Fibroblast of lung (primary cell): ENCODE data around the gene DRD1. TPM values are rescaled to one million over a fixed set of nuclear protein-coding genes. Genes with fewer than 3 reads are reported as not detected.

Source experiments
- DNase-seq, 2 donors: peaks; one replicate each; pipeline versions ENCODE4 v3.0.0 to v3.0.0-alpha.2; 2010; ENCODE audit warnings: low read depth in 2 of 2
- H2AFZ ChIP-seq: 2 replicates; pipeline ENCODE4 v1.5.1; 2012; ENCODE audit warnings: low read length, control low read depth, inconsistent platforms
- H3K27ac ChIP-seq: 2 replicates; pipeline ENCODE4 v1.5.1; 2011; ENCODE audit warnings: low read length, control low read depth; ENCODE audit not compliant: insufficient read depth
- H3K27me3 ChIP-seq: 2 replicates; pipeline ENCODE4 v1.5.1; 2011; ENCODE audit warnings: mild to moderate bottlenecking, low read length; ENCODE audit not compliant: control insufficient read depth, insufficient read depth
- H3K36me3 ChIP-seq: 2 replicates; pipeline ENCODE4 v1.5.1; 2011; ENCODE audit warnings: low read length; ENCODE audit not compliant: control insufficient read depth, insufficient read depth
- H3K4me1 ChIP-seq: 2 replicates; pipeline ENCODE4 v1.5.1; 2011; ENCODE audit warnings: low read length; ENCODE audit not compliant: control insufficient read depth, insufficient read depth; ENCODE audit errors: extremely low read depth
- H3K4me2 ChIP-seq: 2 replicates; pipeline ENCODE4 v1.5.1; 2011; ENCODE audit warnings: low read length, control low read depth; ENCODE audit not compliant: insufficient read depth; ENCODE audit errors: extremely low read depth
- H3K4me3 ChIP-seq, 4 experiments: fragments of 200-600 bp in 1 of 4; sonication (generic) in 1 of 4; replicated peaks in 1 of 4; 2 replicates each; pipeline ENCODE4 v1.5.1; 2011 to 2016; ENCODE audit warnings: low read length in 4 of 4, low read depth in 3 of 4, mild to moderate bottlenecking in 3 of 4, control low read depth in 2 of 4, inconsistent platforms in 1 of 4, mixed read lengths in 1 of 4; ENCODE audit not compliant: insufficient read depth in 1 of 4; ENCODE audit errors: control extremely low read depth in 1 of 4
- H3K79me2 ChIP-seq: 2 replicates; pipeline ENCODE4 v1.5.1; 2012; ENCODE audit warnings: mild to moderate bottlenecking, low read length, inconsistent platforms; ENCODE audit not compliant: control insufficient read depth, insufficient read depth
- H3K9ac ChIP-seq: 2 replicates; pipeline ENCODE4 v1.5.1; 2011; ENCODE audit warnings: mild to moderate bottlenecking, low read length, control low read depth; ENCODE audit not compliant: insufficient read depth
- H3K9me3 ChIP-seq: 2 replicates; pipeline ENCODE4 v1.5.1; 2012; ENCODE audit warnings: low read depth, low read length; ENCODE audit not compliant: control insufficient read depth, insufficient read depth
- H4K20me1 ChIP-seq: 2 replicates; pipeline ENCODE4 v1.5.1; 2011; ENCODE audit warnings: low read length; ENCODE audit not compliant: control insufficient read depth, insufficient read depth; ENCODE audit errors: extremely low read depth
- CTCF ChIP-seq, 2 donors: IDR thresholded peaks in 1 of 2; conservative IDR thresholded peaks in 1 of 2; 1 replicate in 1 of 2; 2 replicates in 1 of 2; pipeline ENCODE4 v1.5.1; 2011 to 2012; ENCODE audit warnings: low read length in 2 of 2, control low read depth in 1 of 2, inconsistent platforms in 1 of 2, low read depth in 1 of 2, mild to moderate bottlenecking in 1 of 2
- EZH2 ChIP-seq: IDR thresholded peaks from 2 replicates; pipeline ENCODE4 v1.5.1; 2012; ENCODE audit warnings: low read length, control low read depth, mild to moderate bottlenecking; ENCODE audit errors: missing control alignments
- polyA plus RNA-seq, 2 donors: library from polyadenylated mRNA; depleted of rRNA in 1 of 2; stranded (reverse) in 1 of 2; unstranded in 1 of 2; fragments of >200 nt; gene quantifications; 2 replicates each; pipeline ENCODE4 v1.2.1, GENCODE V29; 2011 to 2012; ENCODE audit warnings: missing spikeins in 1 of 2
- total RNA-seq: library from RNA; depleted of rRNA; stranded (reverse); fragments of >200 nt; gene quantifications from 2 replicates; pipeline ENCODE4 v1.2.1, GENCODE V29; 2014

Gene DRD1
- total and polyA plus RNA-seq, 2 donors (not counting 1 experiment from before 2014, with no cell fraction given) = 0.19 to 2.0 TPM

GRCh38 chr5:175491223-175491622, 47.2 kb upstream of the DRD1 start:
- peaks cover 4% of the 10 kb centered on the region for H4K20me1 ChIP-seq
- H3K79me2 ChIP-seq = peaks cover 52% of the 10 kb centered on the region
- no peak overlapping the region for H3K4me2 ChIP-seq
- H3K9me3 ChIP-seq = no peaks in the 10 kb centered on the region
- H3K36me3 ChIP-seq = peaks cover 5% of the 10 kb centered on the region
- no peak for TF ChIP-seq EZH2
- TF ChIP-seq CTCF (conservative IDR thresholded peaks at IDR 0.05 in 1 of 2, IDR thresholded peaks at IDR 0.05 in 1 of 2; ENCODE audit: low read depth in 1 of 2, low read length in 2 of 2) = no peak
- H3K27me3 ChIP-seq = no peaks in the 10 kb centered on the region
- H2AFZ ChIP-seq = no peak overlapping the region
- H3K9ac ChIP-seq = no peak overlapping the region
- no peak for DNase-seq
- no peak overlapping the region for H3K4me3 ChIP-seq
- H3K27ac ChIP-seq = no peak overlapping the region
- no peaks in the 10 kb centered on the region for H3K4me1 ChIP-seq

- Histone ChIP-seq H3K9me3 (no peaks in the 10 kb centered on the region), H4K20me1 (peaks cover 4% of the 10 kb centered on the region), H3K27ac (no peak overlapping the region), H3K79me2 (peaks cover 65% of the 10 kb centered on the region), H3K27me3 (no peaks in the 10 kb centered on the region), H2AFZ (no peak overlapping the region), H3K4me3 (no peak overlapping the region), H3K9ac (no peak overlapping the region), H3K4me2 (no peak overlapping the region), H3K36me3 (peaks cover 5% of the 10 kb centered on the region), H3K4me1 (no peaks in the 10 kb centered on the region)
- DNase-seq = no peak
- TF ChIP-seq EZH2 (no peak), CTCF (conservative IDR thresholded peaks at IDR 0.05 in 1 of 2, IDR thresholded peaks at IDR 0.05 in 1 of 2; ENCODE audit: low read depth in 1 of 2, low read length in 2 of 2) (no peak)
Observed at GRCh38 chr5:175489693-175490443, 45.9 kb upstream of the DRD1 start.

- Histone ChIP-seq H3K27me3 (no peaks in the 10 kb centered on the region), H3K36me3 (peaks cover 3% of the 10 kb centered on the region), H3K9ac (no peak overlapping the region), H3K4me1 (no peaks in the 10 kb centered on the region), H2AFZ (no peak overlapping the region), H3K4me2 (no peak overlapping the region), H3K9me3 (no peaks in the 10 kb centered on the region), H4K20me1 (peaks cover 4% of the 10 kb centered on the region), H3K4me3 (no peak overlapping the region), H3K79me2 (peaks cover 85% of the 10 kb centered on the region), H3K27ac (no peak overlapping the region)
- TF ChIP-seq CTCF (conservative IDR thresholded peaks at IDR 0.05 in 1 of 2, IDR thresholded peaks at IDR 0.05 in 1 of 2; ENCODE audit: low read depth in 1 of 2, low read length in 2 of 2) (no peak), EZH2 (no peak)
- no peak for DNase-seq
Observed at GRCh38 chr5:175487514-175488222, 43.7 kb upstream of the DRD1 start.
